Measurements from ENCODE around the gene INPP4A.
A peak's percentile ranks its signal among the peaks of the same experiment; 100 is the strongest.

INPP4A gene

DNA sequence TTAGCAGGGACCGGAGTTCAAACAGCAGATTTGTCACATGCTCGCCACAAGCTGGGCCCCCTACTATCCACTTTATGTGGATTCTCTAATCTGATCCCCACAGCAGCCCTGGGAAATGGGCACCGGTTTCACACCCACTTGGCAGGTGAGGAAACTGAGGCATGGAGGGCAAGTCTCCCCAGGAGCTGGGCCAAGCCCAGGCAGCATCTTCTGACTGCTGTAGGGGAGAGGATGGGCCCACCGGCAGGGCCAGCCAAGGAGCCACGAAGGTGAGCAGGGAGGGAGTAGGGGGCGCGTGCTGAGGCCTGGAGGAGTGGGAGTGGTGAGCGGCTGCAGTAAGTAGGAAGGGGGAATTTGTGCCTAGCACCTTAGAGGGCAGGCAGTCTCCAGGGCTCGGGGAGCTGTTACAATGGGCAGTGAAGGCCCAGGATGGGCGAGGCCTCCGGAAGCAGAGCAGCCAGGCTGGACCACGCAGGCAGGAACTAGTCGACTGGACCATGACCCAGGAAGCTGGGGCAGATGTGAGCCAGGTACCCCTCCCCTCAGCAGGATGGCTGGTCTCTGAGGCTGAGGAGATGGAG is 126.6 kb downstream of the INPP4A start:
- H3K36me3 Mint-ChIP-seq, result peaks cover 14% of the 10 kb centered on the region
- H3K27ac Mint-ChIP-seq, result no peak overlapping the region
- H3K4me3 Mint-ChIP-seq, result no peak overlapping the region

DNA sequence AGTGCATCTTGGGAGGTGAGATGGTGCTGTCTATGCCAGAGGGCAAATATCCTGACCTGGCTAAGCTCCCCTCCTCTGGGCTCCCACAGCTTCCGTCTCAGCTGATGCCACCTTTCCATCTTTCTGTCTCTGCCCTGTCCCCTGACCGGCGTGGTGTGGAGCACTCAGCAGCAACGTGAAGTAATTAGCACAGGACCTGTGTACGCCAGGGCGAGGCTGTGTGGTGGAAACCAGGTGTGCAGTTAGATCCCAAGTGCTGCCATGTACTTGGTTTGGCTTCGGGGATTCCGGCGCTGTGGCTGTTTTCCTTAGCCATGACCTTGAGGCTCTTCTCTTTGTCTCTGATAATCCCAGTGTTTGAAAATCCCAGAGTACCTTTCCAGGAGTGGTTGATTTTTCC is 127.1 kb downstream of the INPP4A start:
- H3K27ac Mint-ChIP-seq, result no peak overlapping the region
- H3K4me3 Mint-ChIP-seq, result no peak overlapping the region
- no peaks in the 10 kb centered on the region for H3K9me3 Mint-ChIP-seq
- no peaks in the 10 kb centered on the region for H3K27me3 Mint-ChIP-seq
- peaks cover 14% of the 10 kb centered on the region for H3K36me3 Mint-ChIP-seq
- no peaks in the 10 kb centered on the region for H3K4me1 Mint-ChIP-seq

More for the DNA sequence above, 126.6 kb downstream of the INPP4A start:
- Mint-ChIP-seq H3K27me3 (no peaks in the 10 kb centered on the region), H3K9me3 (no peaks in the 10 kb centered on the region), H3K4me1 (no peaks in the 10 kb centered on the region)

DNA sequence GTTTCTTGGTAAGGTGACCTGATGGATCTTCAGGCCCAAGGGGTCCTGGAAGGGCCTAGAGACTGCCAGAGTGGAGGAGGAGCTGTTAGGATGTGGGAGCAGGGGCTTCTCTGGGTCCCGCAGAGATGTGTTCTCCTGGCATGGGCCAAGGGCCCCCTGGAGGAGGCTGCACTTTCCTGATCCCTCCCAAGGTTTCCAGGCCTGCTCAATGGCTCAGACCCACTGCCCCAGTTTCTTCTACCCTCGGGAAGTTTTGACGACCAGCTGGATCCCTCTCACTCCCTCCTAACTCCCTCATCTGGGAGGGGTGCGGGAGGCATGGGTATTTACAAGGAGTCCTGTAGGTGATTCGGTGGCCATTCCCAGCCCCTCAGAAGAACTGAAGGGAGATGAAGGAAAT is 127.6 kb downstream of the INPP4A start:
- no peaks in the 10 kb centered on the region for H3K9me3 Mint-ChIP-seq
- H3K36me3 Mint-ChIP-seq, result peaks cover 14% of the 10 kb centered on the region
- no peaks in the 10 kb centered on the region for H3K4me1 Mint-ChIP-seq
- no peak overlapping the region for H3K4me3 Mint-ChIP-seq
- no peak overlapping the region for H3K27ac Mint-ChIP-seq
- H3K27me3 Mint-ChIP-seq, result no peaks in the 10 kb centered on the region

DNA sequence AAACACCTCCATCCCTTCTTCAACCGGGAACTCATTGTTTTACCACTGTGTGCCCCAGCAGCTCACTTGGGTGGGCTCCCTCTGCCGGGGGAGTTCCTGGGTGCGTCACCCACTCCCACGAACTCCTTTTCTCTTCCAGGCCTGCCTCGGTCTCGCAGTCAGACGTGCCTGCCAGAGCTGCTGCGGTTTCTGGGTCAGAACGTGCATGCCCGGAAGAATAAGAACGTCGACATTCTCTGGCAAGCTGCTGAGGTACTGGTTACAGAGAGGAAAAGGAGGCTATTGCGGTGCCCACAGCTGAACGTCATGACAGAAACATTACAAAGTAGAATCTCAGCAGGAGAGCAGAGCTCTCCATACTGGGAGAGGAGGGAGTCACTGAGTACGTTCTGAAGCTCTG is 128.0 kb downstream of the INPP4A start:
- H3K27me3 Mint-ChIP-seq, result no peaks in the 10 kb centered on the region
- no peak overlapping the region for H3K27ac Mint-ChIP-seq
- H3K9me3 Mint-ChIP-seq, result no peaks in the 10 kb centered on the region
- H3K4me1 Mint-ChIP-seq, result no peaks in the 10 kb centered on the region
- H3K36me3 Mint-ChIP-seq, result peaks cover 12% of the 10 kb centered on the region
- H3K4me3 Mint-ChIP-seq, result no peak overlapping the region

DNA sequence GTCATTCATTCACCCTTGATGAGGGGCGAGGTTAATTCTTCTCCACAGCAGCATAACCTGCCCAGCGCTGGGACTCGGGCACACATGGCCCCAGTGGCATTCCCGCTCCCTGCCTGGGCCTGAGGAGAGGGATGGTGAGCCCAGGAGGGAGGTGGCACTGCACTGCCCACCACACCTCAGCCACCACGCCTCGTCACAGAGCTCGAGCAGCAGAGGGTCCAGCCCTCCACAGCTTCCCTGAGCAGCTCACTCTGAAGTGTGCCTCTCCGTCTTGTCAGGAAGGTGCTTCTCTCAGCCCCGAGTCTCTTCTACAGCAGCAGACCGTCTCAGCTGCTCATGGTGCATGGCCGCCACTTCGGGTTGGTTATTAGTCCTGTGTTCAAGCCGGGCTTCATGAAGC is 128.8 kb downstream of the INPP4A start:
- Mint-ChIP-seq H3K27ac (no peak overlapping the region), H3K36me3 (peaks cover 14% of the 10 kb centered on the region), H3K9me3 (no peaks in the 10 kb centered on the region), H3K27me3 (no peaks in the 10 kb centered on the region), H3K4me3 (no peak overlapping the region), H3K4me1 (no peaks in the 10 kb centered on the region)

GRCh38 chr2:98576666-98577312 is 132.1 kb downstream of the INPP4A start:
- H3K27ac Mint-ChIP-seq, result no peak overlapping the region
- no peaks in the 10 kb centered on the region for H3K9me3 Mint-ChIP-seq
- no peaks in the 10 kb centered on the region for H3K27me3 Mint-ChIP-seq
- H3K4me1 Mint-ChIP-seq, result no peaks in the 10 kb centered on the region
- H3K36me3 Mint-ChIP-seq, result peaks cover 10% of the 10 kb centered on the region
- no peak overlapping the region for H3K4me3 Mint-ChIP-seq

- Mint-ChIP-seq H3K27ac (no peak overlapping the region), H3K27me3 (no peaks in the 10 kb centered on the region), H3K36me3 (peaks cover 10% of the 10 kb centered on the region), H3K4me3 (no peak overlapping the region), H3K4me1 (no peaks in the 10 kb centered on the region), H3K9me3 (no peaks in the 10 kb centered on the region)
Observed at GRCh38 chr2:98577313-98577712, 132.7 kb downstream of the INPP4A start.

DNA sequence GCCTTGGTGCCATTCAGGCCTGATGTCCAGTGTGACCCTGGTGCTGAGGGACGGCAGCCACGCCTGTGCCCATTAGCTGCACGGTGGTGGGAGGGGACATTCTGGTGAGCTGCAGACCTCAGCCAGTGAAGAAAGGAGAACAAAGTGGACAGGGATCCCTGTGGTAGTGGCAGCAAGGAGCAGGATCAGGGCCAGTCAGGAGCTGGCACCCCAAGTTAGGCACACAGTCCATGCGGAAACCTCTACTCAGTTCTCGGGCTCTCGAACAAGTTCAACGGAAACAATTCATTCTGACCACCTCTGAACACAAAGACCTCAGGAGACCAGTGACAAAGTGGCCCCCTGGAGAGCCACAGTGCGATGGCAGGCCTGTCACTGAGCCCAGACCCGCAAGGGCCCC is 133.6 kb downstream of the INPP4A start:
- no peak overlapping the region for H3K4me3 Mint-ChIP-seq
- H3K4me1 Mint-ChIP-seq, result no peaks in the 10 kb centered on the region
- H3K27ac Mint-ChIP-seq, result no peak overlapping the region
- no peaks in the 10 kb centered on the region for H3K9me3 Mint-ChIP-seq
- H3K27me3 Mint-ChIP-seq, result no peaks in the 10 kb centered on the region
- H3K36me3 Mint-ChIP-seq, result peaks cover 10% of the 10 kb centered on the region

DNA sequence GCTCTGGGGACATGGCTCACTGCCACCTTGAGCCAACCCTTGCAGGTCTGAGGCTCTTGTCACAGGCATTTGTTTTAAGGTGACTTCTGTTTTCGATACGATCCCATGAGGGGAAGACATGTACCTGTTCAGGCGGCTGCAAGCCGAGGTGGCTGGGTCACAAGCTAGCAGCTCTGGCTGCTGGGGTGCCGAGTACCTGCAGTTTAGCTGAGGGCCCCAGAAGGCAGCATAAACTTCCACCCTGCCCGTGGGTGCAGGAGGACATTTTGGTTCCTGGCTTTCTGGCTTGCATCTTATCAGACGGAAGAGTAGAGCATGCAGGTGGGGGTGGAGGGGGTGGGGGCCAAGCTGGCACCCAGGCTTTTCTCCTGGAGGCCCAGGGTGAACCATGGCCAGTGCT is 135.3 kb downstream of the INPP4A start:
- Mint-ChIP-seq H3K27ac (no peak overlapping the region), H3K27me3 (no peaks in the 10 kb centered on the region), H3K4me1 (no peaks in the 10 kb centered on the region), H3K36me3 (peaks cover 10% of the 10 kb centered on the region), H3K9me3 (no peaks in the 10 kb centered on the region), H3K4me3 (no peak overlapping the region)

DNA sequence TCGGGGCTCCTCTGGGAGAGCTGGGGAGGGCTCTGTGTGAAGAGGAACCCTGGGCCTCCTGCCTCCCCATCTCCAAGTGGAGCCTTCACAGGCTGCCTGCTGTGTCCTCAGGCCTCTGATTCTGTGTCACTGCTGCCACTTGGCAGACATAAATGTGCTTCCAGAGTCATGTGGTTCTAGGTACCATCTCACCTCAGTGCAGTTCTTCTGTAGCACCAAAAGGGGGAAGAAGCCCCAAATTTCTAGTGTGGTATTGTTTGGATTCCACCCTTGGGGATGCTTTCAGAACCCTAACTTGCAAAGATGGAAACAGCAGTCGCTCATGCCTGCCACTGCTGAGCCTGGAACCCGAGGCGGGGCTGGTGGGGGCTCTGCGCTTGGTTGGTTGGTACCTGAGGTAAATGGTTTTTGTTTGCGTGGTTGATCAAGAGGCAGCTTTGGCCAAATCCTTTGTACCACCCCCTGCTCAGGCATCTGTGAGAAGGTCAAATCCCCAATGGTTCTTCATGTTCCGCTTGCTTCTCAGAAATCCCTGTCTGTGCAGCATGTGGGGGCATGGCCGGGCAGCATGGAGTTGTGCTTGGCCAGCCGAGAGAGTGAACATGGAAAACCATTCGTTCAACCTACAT is 136.1 kb downstream of the INPP4A start:
- no peaks in the 10 kb centered on the region for H3K9me3 Mint-ChIP-seq
- peaks cover 10% of the 10 kb centered on the region for H3K36me3 Mint-ChIP-seq
- H3K4me3 Mint-ChIP-seq, result no peak overlapping the region
- no peak overlapping the region for H3K27ac Mint-ChIP-seq
- H3K4me1 Mint-ChIP-seq, result no peaks in the 10 kb centered on the region
- H3K27me3 Mint-ChIP-seq, result no peaks in the 10 kb centered on the region

DNA sequence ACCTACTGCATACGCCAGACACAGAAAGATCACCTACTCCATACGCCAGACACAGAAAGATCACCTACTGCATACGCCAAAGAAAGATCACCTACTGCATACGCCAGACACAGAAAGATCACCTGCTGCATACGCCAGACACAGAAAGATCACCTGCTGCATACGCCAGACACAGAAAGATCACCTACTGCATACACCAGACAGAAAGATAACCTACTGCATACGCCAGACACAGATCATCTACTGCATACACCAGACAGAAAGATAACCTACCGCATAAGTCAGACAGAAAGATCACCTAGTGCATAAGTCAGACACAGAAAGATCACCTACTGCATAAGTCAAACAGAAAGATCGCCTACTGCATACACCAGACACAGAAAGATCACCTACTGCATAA is 137.9 kb downstream of the INPP4A start:
- no peaks in the 10 kb centered on the region for H3K9me3 Mint-ChIP-seq

GRCh38 chr2:98583276-98583675 is 138.6 kb downstream of the INPP4A start:
- Mint-ChIP-seq H3K27ac (no peak overlapping the region), H3K9me3 (no peaks in the 10 kb centered on the region), H3K36me3 (peaks cover 8% of the 10 kb centered on the region), H3K4me1 (no peaks in the 10 kb centered on the region), H3K27me3 (no peaks in the 10 kb centered on the region), H3K4me3 (no peak overlapping the region)

More for the DNA sequence above, 137.9 kb downstream of the INPP4A start:
- Mint-ChIP-seq H3K36me3 (peaks cover 10% of the 10 kb centered on the region), H3K4me3 (no peak overlapping the region), H3K27ac (no peak overlapping the region), H3K4me1 (no peaks in the 10 kb centered on the region), H3K27me3 (no peaks in the 10 kb centered on the region)

DNA sequence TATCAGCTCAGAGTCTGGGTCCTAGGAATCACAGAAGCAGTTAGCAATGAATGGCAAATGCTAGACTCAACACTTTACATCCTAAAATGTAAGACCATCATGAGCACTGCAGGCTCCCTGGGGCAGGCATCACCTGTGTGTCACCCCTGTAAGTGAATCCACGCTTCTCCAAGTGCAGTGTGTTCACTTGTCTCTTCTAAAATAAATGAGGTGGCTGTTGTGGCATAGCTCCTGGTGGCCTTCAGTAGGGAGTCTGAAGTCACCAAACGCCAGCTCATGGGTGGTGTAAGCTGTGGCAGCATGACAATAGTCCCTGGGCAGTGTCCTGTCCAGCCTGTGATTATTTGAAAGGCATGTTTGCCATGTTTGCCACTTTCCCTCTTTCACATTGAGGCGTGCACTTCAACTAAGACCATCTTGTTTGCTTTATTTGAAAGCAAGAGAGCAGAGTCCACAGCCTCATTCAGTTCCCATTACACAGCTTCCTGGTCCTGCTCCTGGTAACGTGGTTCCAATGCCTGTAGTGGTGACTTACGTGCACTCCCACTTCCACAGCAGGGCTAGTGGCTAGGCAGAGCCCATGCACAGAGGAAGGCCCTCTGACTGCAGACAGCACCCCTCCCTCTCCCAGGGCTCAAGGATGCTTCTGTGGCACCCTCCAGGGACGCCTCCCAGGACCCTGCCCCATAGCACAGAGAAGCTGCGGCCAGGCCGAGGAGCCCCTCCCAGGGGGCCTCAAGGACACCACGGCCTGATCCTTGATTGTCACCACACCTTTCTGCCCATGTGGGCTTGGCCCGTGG is 139.4 kb downstream of the INPP4A start:
- H3K27me3 Mint-ChIP-seq, result no peaks in the 10 kb centered on the region
- H3K36me3 Mint-ChIP-seq, result peaks cover 8% of the 10 kb centered on the region
- H3K27ac Mint-ChIP-seq, result no peak overlapping the region
- H3K9me3 Mint-ChIP-seq, result no peaks in the 10 kb centered on the region
- H3K4me3 Mint-ChIP-seq, result no peak overlapping the region
- H3K4me1 Mint-ChIP-seq, result peaks cover 5% of the 10 kb centered on the region

- Mint-ChIP-seq H3K9me3 (no peaks in the 10 kb centered on the region), H3K27ac (peak overlapping the region; percentile 18), H3K4me1 (peaks cover 10% of the 10 kb centered on the region), H3K36me3 (peaks cover 8% of the 10 kb centered on the region), H3K4me3 (no peak overlapping the region), H3K27me3 (no peaks in the 10 kb centered on the region)
Observed at GRCh38 chr2:98585386-98585785, 140.7 kb downstream of the INPP4A start.

DNA sequence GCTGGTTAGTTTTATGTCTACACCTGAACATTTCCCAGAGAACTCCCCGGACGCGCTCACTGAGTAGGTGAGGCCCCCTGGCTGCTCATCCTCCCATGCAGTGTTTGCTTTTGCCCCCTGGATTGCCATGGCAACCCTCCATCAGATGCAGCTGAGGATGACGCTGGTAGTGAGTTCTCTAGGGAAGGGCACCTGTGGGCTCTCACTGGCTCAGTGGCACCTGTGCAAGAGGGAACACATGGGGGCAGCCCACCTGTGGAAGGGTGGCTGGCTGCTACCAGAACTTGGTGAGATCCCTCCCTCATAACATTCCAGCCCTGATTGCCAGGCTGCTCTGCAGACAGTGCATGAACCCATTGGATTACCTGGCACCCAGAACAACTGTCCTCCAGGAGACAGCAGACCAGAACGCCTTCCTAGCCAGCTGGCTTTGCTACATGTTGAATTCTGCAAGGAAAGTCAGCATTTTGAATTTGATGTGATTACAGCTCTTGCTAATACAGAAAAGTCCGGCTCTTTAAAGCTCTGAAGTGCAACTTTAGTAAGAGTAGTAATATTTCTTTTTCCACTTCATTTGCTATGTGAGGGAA is 142.0 kb downstream of the INPP4A start:
- Mint-ChIP-seq H3K27ac (peak overlapping the region; percentile 30), H3K27me3 (no peaks in the 10 kb centered on the region), H3K4me1 (peaks cover 18% of the 10 kb centered on the region), H3K9me3 (no peaks in the 10 kb centered on the region), H3K36me3 (peaks cover 8% of the 10 kb centered on the region), H3K4me3 (no peak overlapping the region)
